ENCODE results near the gene MGAT3.

Gene MGAT3

GRCh38 chr22:39449708-39450107 lies 7.1 kb upstream of the MGAT3 start:
- no peak for DNase-seq (ENCODE audit: low read depth in 2 of 2, low spot score in 1 of 2)

DNA sequence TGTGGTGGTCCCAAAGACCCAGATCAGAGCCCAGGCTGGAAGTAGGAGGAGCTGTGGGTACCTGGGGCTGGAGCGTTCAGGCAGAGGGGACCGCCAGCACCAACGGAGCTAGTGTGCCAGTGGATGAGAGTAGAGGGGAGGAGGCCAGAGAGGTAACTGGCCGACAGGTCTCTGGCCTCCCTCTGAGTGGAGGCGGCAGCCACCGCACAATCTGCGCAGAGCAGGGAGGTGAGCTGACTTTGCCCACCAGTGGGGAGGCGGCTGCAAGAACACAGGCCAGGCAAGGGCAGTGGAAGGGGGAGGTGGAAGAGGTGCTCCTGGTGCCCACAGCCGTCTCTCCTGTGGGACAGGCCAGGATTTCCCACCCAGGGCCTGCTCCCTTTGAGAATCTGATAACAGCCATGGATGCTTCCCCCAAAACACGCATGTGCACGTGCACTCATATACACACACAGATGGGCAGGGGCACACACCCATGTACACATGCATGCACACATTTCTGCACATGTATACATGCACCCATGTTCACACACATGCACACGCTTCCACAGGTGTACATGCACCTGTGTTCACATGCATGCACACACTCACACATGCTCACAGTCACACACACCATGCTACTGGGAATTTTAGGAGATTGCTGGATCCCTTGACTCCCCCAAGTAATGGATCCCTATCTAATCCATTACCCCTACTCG lies 6.4 kb upstream of the MGAT3 start:
- DNase-seq (ENCODE audit: low read depth in 2 of 2, low spot score in 1 of 2): no peak

DNA sequence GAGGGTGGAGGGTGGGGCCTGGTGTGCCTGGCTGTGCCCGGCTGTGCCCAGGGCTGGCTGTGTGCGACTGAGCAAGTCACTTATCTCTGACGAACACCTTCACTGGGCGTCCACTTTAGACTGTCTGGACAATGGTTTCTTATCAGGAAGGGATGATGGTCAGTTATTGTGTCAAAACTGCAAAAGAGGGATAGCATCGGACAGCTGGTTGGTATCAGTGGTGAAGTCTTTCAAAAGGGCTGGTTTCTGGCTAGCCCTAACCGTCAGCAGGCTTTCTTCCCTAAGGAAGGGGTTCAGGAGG lies 4.1 kb upstream of the MGAT3 start:
- DNase-seq (ENCODE audit: low read depth in 2 of 2, low spot score in 1 of 2): no peak

DNA sequence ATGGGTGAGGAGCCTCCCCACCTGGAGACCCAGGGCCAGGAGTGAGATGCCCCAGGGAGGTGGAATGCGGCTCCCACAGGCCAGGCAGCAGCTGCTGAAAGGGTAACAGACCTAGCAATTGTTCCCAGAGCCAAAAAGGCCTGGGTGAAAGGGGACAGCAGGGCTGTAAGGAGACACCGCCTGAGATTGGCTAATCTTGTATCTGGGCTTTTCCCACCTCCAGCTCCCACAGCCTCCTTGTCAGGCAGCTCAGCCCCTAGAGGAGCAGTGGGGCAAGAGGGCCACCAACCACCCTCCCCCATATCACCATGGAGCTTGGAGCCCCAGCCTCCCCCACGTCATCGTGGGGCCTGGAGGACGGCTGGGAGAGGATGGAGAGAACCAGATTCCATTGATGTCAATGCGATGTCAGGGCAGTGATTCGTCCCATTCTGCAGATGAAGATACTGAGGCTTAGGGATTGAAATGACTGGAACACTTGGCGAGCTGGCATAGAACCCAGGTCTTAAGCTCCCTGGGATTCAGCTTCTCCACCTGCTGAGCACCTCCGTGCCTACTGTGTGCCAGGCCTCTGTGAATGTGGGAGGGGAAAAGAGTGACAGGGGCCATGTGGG lies 2.9 kb upstream of the MGAT3 start:
- DNase-seq (ENCODE audit: low read depth in 2 of 2, low spot score in 1 of 2): no peak

GRCh38 chr22:39454385-39454871 lies 2.4 kb upstream of the MGAT3 start:
- DNase-seq (ENCODE audit: low read depth in 2 of 2, low spot score in 1 of 2): no peak

- no peak for DNase-seq (ENCODE audit: low read depth in 2 of 2, low spot score in 1 of 2)
Observed at GRCh38 chr22:39457198-39457555, 365 bp downstream of the MGAT3 start.

GRCh38 chr22:39457556-39458443 lies 988 bp downstream of the MGAT3 start:
- DNase-seq (ENCODE audit: low read depth in 2 of 2, low spot score in 1 of 2): no peak

DNA sequence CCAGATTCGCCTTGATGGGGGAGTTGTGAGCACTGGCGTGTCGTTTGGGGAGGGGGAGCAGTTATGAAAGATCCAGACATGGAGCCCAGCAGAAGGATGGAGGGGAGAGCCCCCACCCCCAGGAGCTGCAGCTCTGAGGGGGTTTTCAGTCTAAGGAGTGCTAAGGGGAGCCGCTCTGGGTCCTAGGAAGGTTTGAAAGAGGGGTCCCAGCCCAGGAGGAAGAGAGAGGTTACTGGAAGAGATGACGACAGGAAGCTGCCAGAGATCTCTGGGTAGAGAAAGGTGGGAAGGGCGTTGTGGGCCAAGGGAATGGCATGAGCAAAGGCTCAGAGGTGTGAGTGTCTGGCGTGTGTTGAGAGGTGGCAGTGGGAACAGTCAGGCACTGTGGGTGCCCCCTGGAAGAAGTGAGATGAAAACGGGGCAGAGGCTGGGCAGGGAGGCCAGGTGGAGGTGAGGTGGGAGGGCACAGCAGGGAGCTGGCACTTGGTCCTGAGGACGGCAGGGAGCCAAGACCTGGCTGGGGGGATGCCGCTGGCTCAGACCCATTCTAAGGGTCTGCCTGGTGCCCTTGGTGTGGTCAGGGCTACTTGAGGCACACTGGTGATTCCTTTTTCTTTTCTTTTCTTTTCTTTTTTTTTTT lies 1.8 kb downstream of the MGAT3 start:
- no peak for DNase-seq (ENCODE audit: low read depth in 2 of 2, low spot score in 1 of 2)

DNA sequence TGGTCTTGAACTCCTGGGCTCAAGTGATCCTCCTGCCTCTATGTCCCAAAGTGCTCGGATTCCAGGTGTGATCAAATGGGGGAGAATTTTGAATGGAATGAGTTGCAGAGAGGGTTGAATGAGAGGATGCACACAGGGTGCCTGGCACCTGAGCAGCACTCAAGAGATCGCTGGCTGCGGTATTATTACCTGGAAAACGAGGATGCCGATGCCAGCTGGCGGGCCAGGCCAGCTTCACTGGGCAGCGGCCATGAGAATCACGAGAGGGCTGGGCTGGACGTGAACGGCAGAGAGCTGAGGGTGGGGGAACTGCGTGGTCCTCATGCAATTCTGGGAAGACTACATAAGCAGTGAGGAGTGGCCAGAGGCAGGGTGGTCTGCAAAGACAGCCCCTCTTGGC lies 2.9 kb downstream of the MGAT3 start:
- no peak for DNase-seq (ENCODE audit: low read depth in 2 of 2, low spot score in 1 of 2)

- no peak for DNase-seq (ENCODE audit: low read depth in 2 of 2, low spot score in 1 of 2)
Observed at GRCh38 chr22:39462443-39463221, 5.8 kb downstream of the MGAT3 start.

DNA sequence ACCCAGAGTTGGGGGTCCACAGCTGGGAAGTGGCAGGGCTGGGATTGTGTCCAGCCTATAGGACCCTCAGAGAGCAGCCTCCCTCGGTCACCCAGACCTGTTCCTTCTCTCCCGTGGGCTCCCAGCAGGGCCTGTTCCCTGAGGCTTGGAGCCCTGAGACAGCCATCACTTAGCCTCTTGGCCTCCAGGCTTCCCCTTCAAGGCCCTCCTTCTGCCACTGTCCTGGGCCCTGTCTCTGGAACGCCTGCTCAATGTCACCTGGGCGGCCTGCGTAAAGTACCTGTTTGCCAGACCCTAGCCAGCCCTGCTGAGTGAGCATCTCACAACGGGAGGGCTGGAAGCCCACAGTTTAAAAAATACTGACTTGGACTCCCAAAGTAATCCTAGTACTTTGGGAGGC lies 6.5 kb downstream of the MGAT3 start:
- no peak for DNase-seq (ENCODE audit: low read depth in 2 of 2, low spot score in 1 of 2)

GRCh38 chr22:39463931-39464390 lies 7.1 kb downstream of the MGAT3 start:
- no peak for DNase-seq (ENCODE audit: low read depth in 2 of 2, low spot score in 1 of 2)

- no peak for DNase-seq (ENCODE audit: low read depth in 2 of 2, low spot score in 1 of 2)
Observed at GRCh38 chr22:39466228-39467006, 9.6 kb downstream of the MGAT3 start.

DNA sequence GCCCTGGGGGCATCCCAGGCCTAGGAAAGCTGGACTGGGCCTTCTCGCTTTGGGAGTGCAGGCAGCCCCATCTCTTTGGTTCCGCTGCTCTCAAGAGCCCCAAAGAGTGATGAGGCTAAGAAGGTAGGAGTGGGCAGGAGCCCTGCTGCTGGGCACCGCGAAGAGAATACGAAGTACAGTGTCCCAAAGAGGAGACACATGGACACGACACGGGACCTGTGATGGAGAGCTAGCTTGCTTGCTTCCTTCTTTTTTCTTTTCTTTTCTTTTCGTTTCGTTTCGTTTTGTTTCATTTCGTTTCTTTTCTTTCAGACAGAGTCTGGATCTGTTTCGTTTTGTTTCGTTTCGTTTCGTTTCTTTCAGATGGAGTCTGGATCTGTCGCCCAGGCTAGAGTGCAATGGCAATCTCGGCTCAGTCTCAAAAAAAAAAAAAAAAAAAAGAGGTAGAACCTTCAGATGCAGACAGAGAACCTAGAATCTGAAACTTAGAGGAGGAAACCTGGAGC lies 10.6 kb downstream of the MGAT3 start:
- DNase-seq (ENCODE audit: low read depth in 2 of 2, low spot score in 1 of 2): no peak

- DNase-seq (ENCODE audit: low read depth in 2 of 2, low spot score in 1 of 2): no peak
Observed at GRCh38 chr22:39468487-39469325, 11.9 kb downstream of the MGAT3 start.

DNA sequence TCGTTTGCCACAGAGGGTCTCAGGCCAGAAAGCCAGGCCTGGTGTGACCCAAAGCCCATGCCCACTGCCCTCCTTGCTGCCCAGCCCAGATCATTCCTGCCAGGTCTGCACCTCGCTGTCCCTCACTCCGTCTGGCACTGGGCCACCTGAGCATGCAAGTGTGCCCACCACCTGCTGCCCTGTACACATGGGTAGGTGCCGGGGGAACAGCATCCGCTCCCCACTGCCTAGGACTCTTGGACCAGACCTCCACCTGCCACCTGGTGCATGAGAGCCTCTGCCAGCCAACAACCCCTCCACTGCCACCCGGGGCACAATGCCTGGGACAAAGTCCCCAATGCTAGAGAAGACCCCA lies 12.5 kb downstream of the MGAT3 start:
- no peak for DNase-seq (ENCODE audit: low read depth in 2 of 2, low spot score in 1 of 2)

DNA sequence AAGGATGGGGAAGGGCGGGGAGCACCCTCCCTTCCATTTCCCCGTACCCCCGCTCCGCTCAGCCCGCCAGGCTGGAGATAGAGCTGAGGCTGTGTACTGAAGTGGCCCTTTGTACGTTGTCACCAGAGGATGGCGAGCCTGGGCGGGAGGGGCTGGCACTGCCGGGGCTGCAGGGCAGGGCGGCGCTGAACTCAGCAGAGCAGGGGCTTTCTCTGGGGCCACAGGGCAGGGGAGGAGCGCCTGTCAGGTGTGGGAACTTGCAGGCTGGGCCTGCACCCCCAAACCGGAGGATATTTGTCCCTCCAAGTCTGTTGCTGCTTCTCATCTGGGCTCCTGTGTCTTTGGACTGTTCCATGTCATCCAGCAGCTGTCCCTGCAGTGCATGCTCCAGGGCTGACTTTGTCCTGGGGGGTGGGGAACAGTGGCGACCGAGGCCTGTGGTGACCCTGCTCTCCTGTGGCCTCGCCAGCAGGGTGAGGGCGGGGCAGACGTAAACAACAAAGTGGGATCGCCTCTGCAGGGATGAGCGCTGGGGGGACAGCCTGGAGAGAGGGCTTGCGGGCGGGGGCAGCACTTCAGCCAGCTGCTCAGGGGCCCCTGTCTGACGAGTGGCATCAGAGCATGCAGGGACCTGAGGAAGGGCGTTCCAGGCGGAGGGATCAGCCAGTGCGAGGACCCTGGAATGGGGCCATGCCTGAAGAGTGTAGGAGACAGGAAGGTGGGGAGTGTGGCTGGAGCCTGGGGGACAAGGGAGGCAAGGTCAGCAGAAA lies 13.1 kb downstream of the MGAT3 start:
- DNase-seq (ENCODE audit: low read depth in 2 of 2, low spot score in 1 of 2): no peak
